Measurements from ENCODE around the gene KIAA1958. TPM values are rescaled to one million over a fixed set of nuclear protein-coding genes. Genes with fewer than 3 reads are reported as not detected.

Gene KIAA1958
- total and polyA plus RNA-seq, 2 of the 8 experiments (the other 6 are each of a cell fraction or from before 2014, with no cell fraction given) = 11.4 to 43.8 TPM

DNA sequence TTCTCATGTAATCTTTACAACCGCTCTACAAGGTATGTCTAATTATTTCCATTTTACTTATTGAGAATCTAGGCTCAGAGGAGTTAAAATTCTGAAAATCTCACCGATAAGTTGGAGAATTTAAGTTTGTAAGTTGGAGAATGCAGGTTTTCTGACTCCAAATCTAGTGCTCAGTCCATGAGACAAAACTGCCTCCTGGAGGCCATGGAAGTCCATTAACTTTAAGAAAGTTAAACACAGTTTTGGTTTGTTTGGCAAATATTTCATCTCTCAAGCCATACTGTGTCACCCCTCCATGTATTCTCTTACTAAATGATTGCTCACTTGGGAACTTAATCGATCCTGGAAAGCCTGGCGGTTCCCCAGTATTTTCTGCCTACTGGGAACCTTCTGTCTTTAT lies 178.7 kb downstream of the KIAA1958 start:
- TF ChIP-seq RAD21 (IDR thresholded peaks at IDR 0.05 in 1 of 2, conservative IDR thresholded peaks at IDR 0.05 in 1 of 2; ENCODE audit: low read depth in 2 of 2, low read length in 2 of 2) = peak; percentile 47 to 56
- no peak for TF ChIP-seq JUND (IDR thresholded peaks at IDR 0.05; ENCODE audit: low read length)
- TF ChIP-seq, protein P1, sequence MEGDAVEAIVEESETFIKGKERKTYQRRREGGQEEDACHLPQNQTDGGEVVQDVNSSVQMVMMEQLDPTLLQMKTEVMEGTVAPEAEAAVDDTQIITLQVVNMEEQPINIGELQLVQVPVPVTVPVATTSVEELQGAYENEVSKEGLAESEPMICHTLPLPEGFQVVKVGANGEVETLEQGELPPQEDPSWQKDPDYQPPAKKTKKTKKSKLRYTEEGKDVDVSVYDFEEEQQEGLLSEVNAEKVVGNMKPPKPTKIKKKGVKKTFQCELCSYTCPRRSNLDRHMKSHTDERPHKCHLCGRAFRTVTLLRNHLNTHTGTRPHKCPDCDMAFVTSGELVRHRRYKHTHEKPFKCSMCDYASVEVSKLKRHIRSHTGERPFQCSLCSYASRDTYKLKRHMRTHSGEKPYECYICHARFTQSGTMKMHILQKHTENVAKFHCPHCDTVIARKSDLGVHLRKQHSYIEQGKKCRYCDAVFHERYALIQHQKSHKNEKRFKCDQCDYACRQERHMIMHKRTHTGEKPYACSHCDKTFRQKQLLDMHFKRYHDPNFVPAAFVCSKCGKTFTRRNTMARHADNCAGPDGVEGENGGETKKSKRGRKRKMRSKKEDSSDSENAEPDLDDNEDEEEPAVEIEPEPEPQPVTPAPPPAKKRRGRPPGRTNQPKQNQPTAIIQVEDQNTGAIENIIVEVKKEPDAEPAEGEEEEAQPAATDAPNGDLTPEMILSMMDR (IDR thresholded peaks at IDR 0.05; ENCODE audit: control extremely low read depth in 1 of 3, insufficient read depth in 1 of 3, low read depth in 1 of 3, low read length in 3 of 3) = peak in 2 of 3 experiments; percentile 7 to 15; a peak in 2 of 4 replicates
- Histone ChIP-seq H3K4me3 (ENCODE audit: extremely low read depth in 1 of 4, insufficient read depth in 2 of 4, low read depth in 3 of 4, low read length in 4 of 4) (no peak overlapping the region), H3K23me2 (ENCODE audit: low read depth, low read length) (no peaks in the 10 kb centered on the region), H3K18ac (ENCODE audit: extremely low read depth, low read length) (no peak overlapping the region), H3K36me3 (ENCODE audit: control insufficient read depth in 2 of 4, insufficient read depth in 4 of 4, low read length in 3 of 4) (no peaks in the 10 kb centered on the region), H3K4me2 (ENCODE audit: insufficient read depth in 1 of 2, low read depth in 2 of 2, low read length in 2 of 2) (no peak overlapping the region), H3K4ac (replicated peaks; ENCODE audit: insufficient read length, low read depth, low read length) (no peak overlapping the region), H2AK5ac (ENCODE audit: low read depth, low read length) (no peak overlapping the region), H4K5ac (ENCODE audit: insufficient read length, low read depth, low read length) (no peak overlapping the region), H2BK120ac (replicated peaks; ENCODE audit: low read depth, low read length) (no peak overlapping the region), H3K27ac (ENCODE audit: low read depth, low read length) (no peak overlapping the region), H4K20me1 (replicated peaks in 1 of 2; ENCODE audit: control insufficient read depth in 1 of 2, insufficient read depth in 2 of 2, low read length in 2 of 2) (peaks cover 0 to 1% of the 10 kb centered on the region in 2 experiments), H3K56ac (replicated peaks; ENCODE audit: insufficient read length, low read depth, low read length) (no peak overlapping the region), H3K79me2 (ENCODE audit: control insufficient read depth in 1 of 2, insufficient read depth in 2 of 2, low read length in 2 of 2) (no peaks in the 10 kb centered on the region), H3K27me3 (replicated peaks in 1 of 4; ENCODE audit: control insufficient read depth in 3 of 4, extremely low read depth in 1 of 4, insufficient read depth in 3 of 4, low read length in 3 of 4) (no peaks in the 10 kb centered on the region), H2BK15ac (ENCODE audit: low read length) (no peak overlapping the region), H4K91ac (replicated peaks; ENCODE audit: insufficient read length, low read length) (no peak overlapping the region), H2BK5ac (ENCODE audit: low read depth, low read length) (no peak overlapping the region), H2BK20ac (ENCODE audit: low read length) (no peak overlapping the region), H2BK12ac (ENCODE audit: low read depth, low read length) (no peak overlapping the region), H3K9me3 (ENCODE audit: insufficient read depth in 2 of 2, low read depth in 1 of 2, low read length in 1 of 2) (no peaks in the 10 kb centered on the region), H4K8ac (ENCODE audit: extremely low read depth, insufficient read depth, low read length) (no peak overlapping the region), H3K9ac (replicated peaks in 1 of 4; ENCODE audit: extremely low read depth in 1 of 4, low read depth in 3 of 4, low read length in 3 of 4) (no peak overlapping the region), H3K79me1 (ENCODE audit: low read depth, low read length) (no peaks in the 10 kb centered on the region), H3K4me1 (replicated peaks in 1 of 4; ENCODE audit: control insufficient read depth in 3 of 4, insufficient read depth in 4 of 4, low read length in 3 of 4) (no peaks in the 10 kb centered on the region), H3K23ac (ENCODE audit: insufficient read length) (no peak overlapping the region), H2AFZ (ENCODE audit: low read length) (no peak overlapping the region), H3K14ac (ENCODE audit: insufficient read length) (no peak overlapping the region)
- 90% methylated on average over 4 of the region's 4 CpGs; no CpG with 5 or more reads in 1 of the 2 experiments for WGBS, 2 experiments (ENCODE audit: extremely low coverage in 1 of 2, insufficient coverage in 1 of 2, insufficient read length in 1 of 2, insufficient replicate concordance in 2 of 2, low coverage in 1 of 2, low lambda C conversion rate in 2 of 2, missing lambda C conversion rate in 1 of 2)
- no peak for DNase-seq (ENCODE audit: low read depth in 1 of 2, low spot score in 2 of 2)
- no peak for FAIRE-seq
- ChIA-PET POLR2A (ENCODE audit: partially characterized antibody) (no interaction called here), CTCF (ENCODE audit: partially characterized antibody) (interaction anchor here (1.6 kb wide), 1 partner anchor 15 kb away, joined by 3 read pairs; no protein-coding TSS in a partner anchor)

Data from H1 (cell line).